ENCODE results near the gene RFPL3.
"Not testable (repeated sequence)": the region's sequence is repeated elsewhere in the genome, so short reads cannot be mapped to it uniquely, and the experiment has no call there.

Gene RFPL3

GRCh38 chr22:32357567-32357966, at the start of gene RFPL3:
RFPL3 (plus strand) TSS chr22:32357867; CDS start chr22:32358072, 205 bp downstream.
- not testable (repeated sequence) for DNase-seq

GRCh38 chr22:32308191-32308590, 49.5 kb upstream of the RFPL3 start:
- DNase-seq, result no peak

- DNase-seq, result no peak
Observed at GRCh38 chr22:32308934-32309333, 48.7 kb upstream of the RFPL3 start.

- no peak for DNase-seq
Observed at GRCh38 chr22:32309585-32310251, 47.9 kb upstream of the RFPL3 start.

DNA sequence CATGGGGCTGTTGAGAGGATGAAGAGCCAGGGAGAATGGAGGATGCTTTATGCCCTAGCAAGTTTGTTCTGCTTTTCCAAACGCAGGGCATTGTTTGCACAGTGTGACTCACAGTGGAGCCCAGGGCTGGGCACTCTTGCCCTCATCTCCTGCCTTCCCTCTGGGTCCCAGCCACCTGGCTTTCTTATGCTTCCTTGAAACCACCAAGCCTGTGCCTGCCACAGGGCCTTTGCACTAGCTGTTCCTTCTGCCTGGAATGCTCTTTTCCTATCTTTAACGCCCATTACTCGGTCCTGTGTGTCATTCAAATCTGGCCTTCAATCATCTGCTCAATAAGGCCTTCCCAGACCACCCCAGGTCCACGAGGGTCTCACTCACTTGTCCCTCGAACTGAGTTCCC, 46.9 kb upstream of the RFPL3 start:
- no peak for DNase-seq

DNA sequence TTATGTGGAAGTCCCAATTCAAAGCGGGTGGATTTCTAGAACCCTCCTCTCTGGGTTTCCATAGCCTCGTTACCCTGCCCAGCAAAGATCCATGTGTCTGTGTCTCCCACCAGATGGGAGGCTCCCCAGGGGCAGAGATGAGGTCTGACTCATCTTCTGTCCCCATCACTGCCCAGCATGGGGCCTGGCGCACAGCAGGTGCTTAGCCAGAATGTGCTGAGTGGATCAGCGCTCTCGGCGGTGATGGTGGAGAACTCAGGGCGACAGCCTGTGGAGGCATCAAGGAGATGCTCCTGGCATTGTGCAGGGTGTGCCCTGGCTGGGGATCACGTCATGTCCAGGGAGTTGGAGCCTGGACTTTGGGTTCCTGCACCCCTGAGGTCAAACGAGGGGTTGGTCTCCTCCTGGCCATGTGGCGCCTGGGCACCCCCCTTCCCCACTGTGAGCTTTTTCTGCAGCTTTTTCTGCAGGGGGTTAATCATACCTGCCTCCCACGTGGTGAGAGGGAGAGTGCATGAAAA, 46.1 kb upstream of the RFPL3 start:
- no peak for DNase-seq

GRCh38 chr22:32312748-32313147, 44.9 kb upstream of the RFPL3 start:
- DNase-seq, result no peak

DNA sequence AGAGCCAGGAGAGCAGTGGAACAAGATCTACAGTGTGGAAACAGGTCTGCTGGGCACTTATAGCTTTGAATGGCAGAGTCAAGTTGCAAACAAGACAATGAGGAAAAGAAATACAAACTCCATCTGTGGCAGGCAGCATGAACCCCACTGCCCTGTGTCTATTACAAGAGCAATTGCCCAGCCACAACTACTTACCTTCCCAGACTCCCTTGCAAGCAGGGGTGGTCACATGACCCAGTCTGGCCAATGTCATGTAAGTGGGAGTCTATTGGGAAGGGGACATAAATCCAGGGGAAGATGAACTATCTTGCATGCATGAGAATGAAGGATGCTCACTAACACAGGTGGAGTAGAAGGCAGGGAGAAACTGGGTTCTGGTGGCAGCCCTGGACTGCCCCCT, 44.1 kb upstream of the RFPL3 start:
- no peak for DNase-seq

- no peak for DNase-seq
Observed at GRCh38 chr22:32317524-32317923, 40.1 kb upstream of the RFPL3 start.

- no peak for DNase-seq
Observed at GRCh38 chr22:32318361-32318760, 39.3 kb upstream of the RFPL3 start.

- DNase-seq, result no peak
Observed at GRCh38 chr22:32319861-32320406, 37.7 kb upstream of the RFPL3 start.

- no peak for DNase-seq
Observed at GRCh38 chr22:32322986-32323385, 34.7 kb upstream of the RFPL3 start.

GRCh38 chr22:32323513-32324164, 34.0 kb upstream of the RFPL3 start:
- DNase-seq, result no peak

GRCh38 chr22:32324505-32325415, 32.9 kb upstream of the RFPL3 start:
- DNase-seq, result no peak

- no peak for DNase-seq
Observed at GRCh38 chr22:32325416-32325801, 32.3 kb upstream of the RFPL3 start.

GRCh38 chr22:32325811-32326237, 31.8 kb upstream of the RFPL3 start:
- no peak for DNase-seq

GRCh38 chr22:32326647-32327046, 31.0 kb upstream of the RFPL3 start:
- no peak for DNase-seq

DNA sequence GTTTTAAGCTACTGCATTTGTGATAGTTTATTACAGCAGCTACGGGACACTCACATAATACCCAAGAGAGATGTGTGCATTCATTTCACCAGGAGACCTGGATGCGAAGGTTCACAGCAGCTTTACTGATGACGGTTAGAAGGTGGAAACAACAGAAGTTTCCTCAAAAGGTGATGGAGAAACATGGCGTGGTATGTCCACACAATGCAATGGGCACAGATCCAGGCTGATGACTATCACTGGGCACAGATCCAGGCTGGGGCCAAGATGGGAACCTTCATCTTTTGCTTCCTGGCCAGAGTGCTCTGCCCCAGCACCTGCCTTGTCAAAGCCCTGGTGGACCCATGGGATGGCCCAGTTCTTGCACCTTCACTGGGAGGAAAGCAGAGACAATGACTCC, 30.6 kb upstream of the RFPL3 start:
- no peak for DNase-seq

DNA sequence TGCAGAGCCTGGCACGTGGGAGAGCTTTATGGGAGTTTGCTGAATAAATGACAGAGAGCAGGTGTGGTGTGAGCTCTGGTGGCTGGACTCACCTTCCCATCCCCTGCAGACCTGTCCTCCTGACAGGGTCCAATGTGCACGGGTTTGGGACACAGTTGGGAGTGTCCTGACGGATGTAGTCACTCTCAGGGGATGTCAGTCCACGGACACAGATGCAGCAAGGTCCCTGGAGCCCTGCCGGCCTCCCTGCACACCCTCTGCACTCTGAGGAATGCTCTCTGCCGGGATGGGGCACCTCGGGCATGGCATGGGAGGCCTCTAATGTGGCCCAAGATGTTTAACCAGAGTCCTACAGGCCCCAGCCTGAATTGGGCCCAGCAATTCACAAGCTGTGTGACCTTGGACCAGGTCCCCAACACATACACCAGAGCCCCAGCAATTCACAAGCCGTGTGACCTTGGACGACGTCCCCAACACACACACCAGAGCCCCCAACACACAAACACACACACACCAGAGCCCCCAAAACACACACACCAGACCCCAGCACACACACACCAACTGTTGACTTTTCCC, 30.0 kb upstream of the RFPL3 start:
- no peak for DNase-seq

- DNase-seq, result no peak
Observed at GRCh38 chr22:32328306-32329201, 29.1 kb upstream of the RFPL3 start.

GRCh38 chr22:32329202-32329645, 28.4 kb upstream of the RFPL3 start:
- DNase-seq, result no peak
